Osteoblast (primary cell): ENCODE results near the gene GPR156. TPM values are rescaled to one million over a fixed set of nuclear protein-coding genes. Genes with fewer than 3 reads are reported as not detected.

Experiments
- DNase-seq: peaks from one replicate; pipeline ENCODE4 v3.0.0; 2011; ENCODE audit warnings: low spot score, mixed read lengths; ENCODE audit not compliant: insufficient read length; ENCODE audit errors: missing footprints
- H2AFZ ChIP-seq: 2 replicates; pipeline ENCODE4 v1.6.0; 2011; ENCODE audit warnings: mild to moderate bottlenecking, low read length
- H3K27ac ChIP-seq: 2 replicates; pipeline ENCODE4 v1.5.1; 2011; ENCODE audit warnings: mild to moderate bottlenecking, low read depth, low read length, moderate library complexity
- H3K27me3 ChIP-seq: 2 replicates; pipeline ENCODE4 v1.6.0; 2012; ENCODE audit warnings: mild to moderate bottlenecking, control low read depth, inconsistent platforms, low read length, moderate library complexity; ENCODE audit not compliant: insufficient read depth
- H3K36me3 ChIP-seq: 2 replicates; pipeline ENCODE4 v1.5.1; 2011; ENCODE audit warnings: mild to moderate bottlenecking, low read length, control low read depth, moderate library complexity; ENCODE audit not compliant: insufficient read depth
- H3K4me1 ChIP-seq: 2 replicates; pipeline ENCODE4 v1.5.1; 2011; ENCODE audit warnings: mild to moderate bottlenecking, low read length, control low read depth, moderate library complexity; ENCODE audit not compliant: insufficient read depth
- H3K4me2 ChIP-seq: 2 replicates; pipeline ENCODE4 v1.6.0; 2011; ENCODE audit warnings: mild to moderate bottlenecking, low read length; ENCODE audit not compliant: insufficient read depth
- H3K4me3 ChIP-seq: fragments of 200-600 bp; sonication (generic); 3 replicates; pipeline ENCODE4 v1.5.1; 2012; ENCODE audit warnings: mild to moderate bottlenecking, low read length, inconsistent platforms; ENCODE audit not compliant: insufficient read depth
- H3K79me2 ChIP-seq: 2 replicates; pipeline ENCODE4 v1.6.0; 2012; ENCODE audit warnings: mild to moderate bottlenecking, low read length, control low read depth, inconsistent platforms; ENCODE audit not compliant: insufficient read depth
- H3K9me3 ChIP-seq: 2 replicates; pipeline ENCODE4 v1.5.1; 2011; ENCODE audit warnings: low read depth, low read length, control low read depth
- H4K20me1 ChIP-seq: 2 replicates; pipeline ENCODE4 v1.6.0; 2012; ENCODE audit warnings: mild to moderate bottlenecking, low read length, control low read depth; ENCODE audit not compliant: insufficient read depth
- CTCF ChIP-seq: IDR thresholded peaks from 2 replicates; pipeline ENCODE4 v1.5.1; 2011; ENCODE audit warnings: mild to moderate bottlenecking, low read depth, low read length, moderate library complexity; ENCODE audit errors: extremely low read depth
- small RNA-seq: library from RNA; depleted of rRNA; stranded (forward); fragments of <200 nt; gene quantifications from one replicate; pipeline ENCODE3, GENCODE V24; 2012
- total RNA-seq: library from RNA; depleted of rRNA; stranded (reverse); fragments of >200 nt; gene quantifications from 2 replicates; pipeline ENCODE4 v1.2.3, GENCODE V29; 2012

The GPR156 gene
- total RNA-seq, 1 donor, result 1.4 TPM

GRCh38 chr3:120129718-120130513 is 155.1 kb downstream of the GPR156 start:
- no peaks in the 10 kb centered on the region for H3K9me3 ChIP-seq
- no peak for TF ChIP-seq CTCF
- H3K4me3 ChIP-seq, result no peak overlapping the region
- H4K20me1 ChIP-seq, result no peaks in the 10 kb centered on the region
- no peaks in the 10 kb centered on the region for H3K27me3 ChIP-seq
- no peak overlapping the region for H2AFZ ChIP-seq
- H3K79me2 ChIP-seq, result no peaks in the 10 kb centered on the region
- H3K4me2 ChIP-seq, result no peak overlapping the region
- H3K27ac ChIP-seq, result no peak overlapping the region
- no peak for DNase-seq
- H3K4me1 ChIP-seq, result peaks cover 7% of the 10 kb centered on the region
- H3K36me3 ChIP-seq, result no peaks in the 10 kb centered on the region

DNA sequence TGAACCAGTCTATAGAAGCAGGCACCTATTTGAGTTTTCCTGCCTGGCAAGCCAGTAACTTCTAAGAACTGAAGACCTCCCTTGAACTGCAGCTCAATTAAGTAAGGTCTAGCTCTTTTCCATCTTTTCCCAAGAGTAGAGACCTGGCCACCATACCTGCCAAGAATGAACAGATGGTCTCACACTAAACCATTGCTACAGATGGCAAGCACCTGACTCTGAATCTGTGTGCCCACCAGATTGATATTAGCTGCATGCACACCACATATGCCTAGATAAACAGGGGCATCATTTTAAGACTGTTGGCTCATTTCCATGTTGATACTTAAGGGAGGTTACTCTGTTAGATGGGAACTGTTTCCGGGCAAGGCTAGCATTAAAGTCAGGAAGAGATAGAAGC is 156.0 kb downstream of the GPR156 start:
- peaks cover 7% of the 10 kb centered on the region for H3K4me1 ChIP-seq
- no peaks in the 10 kb centered on the region for H3K27me3 ChIP-seq
- H2AFZ ChIP-seq, result no peak overlapping the region
- no peak overlapping the region for H3K27ac ChIP-seq
- no peak overlapping the region for H3K4me3 ChIP-seq
- no peak for DNase-seq
- TF ChIP-seq CTCF, result no peak
- H3K4me2 ChIP-seq, result no peak overlapping the region
- H4K20me1 ChIP-seq, result no peaks in the 10 kb centered on the region
- H3K79me2 ChIP-seq, result no peaks in the 10 kb centered on the region
- no peaks in the 10 kb centered on the region for H3K9me3 ChIP-seq
- no peaks in the 10 kb centered on the region for H3K36me3 ChIP-seq

DNA sequence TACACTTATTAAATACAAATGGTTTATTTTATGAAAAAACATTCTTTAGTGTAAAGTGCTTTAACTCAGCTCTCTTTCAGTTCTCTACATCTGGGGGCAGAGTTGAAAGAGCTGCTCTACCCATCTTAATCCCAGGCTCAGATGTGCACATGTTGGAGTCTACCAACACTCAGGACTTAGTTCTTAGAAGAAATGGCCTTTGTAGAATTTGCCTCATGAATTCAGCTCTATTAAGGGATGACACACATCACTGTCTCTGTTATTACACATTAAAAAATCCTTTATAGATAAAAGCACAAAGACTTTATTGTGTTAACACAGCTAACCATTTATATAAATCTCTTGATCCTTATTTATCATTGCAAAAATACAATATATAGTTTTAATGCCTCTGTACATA is 159.0 kb downstream of the GPR156 start:
- no peaks in the 10 kb centered on the region for H3K9me3 ChIP-seq
- H3K36me3 ChIP-seq, result no peaks in the 10 kb centered on the region
- H3K4me2 ChIP-seq, result no peak overlapping the region
- no peaks in the 10 kb centered on the region for H4K20me1 ChIP-seq
- H3K79me2 ChIP-seq, result no peaks in the 10 kb centered on the region
- H3K4me1 ChIP-seq, result peaks cover 7% of the 10 kb centered on the region
- no peak overlapping the region for H3K27ac ChIP-seq
- no peaks in the 10 kb centered on the region for H3K27me3 ChIP-seq
- TF ChIP-seq CTCF, result no peak
- no peak overlapping the region for H3K4me3 ChIP-seq
- no peak for DNase-seq
- H2AFZ ChIP-seq, result no peak overlapping the region

DNA sequence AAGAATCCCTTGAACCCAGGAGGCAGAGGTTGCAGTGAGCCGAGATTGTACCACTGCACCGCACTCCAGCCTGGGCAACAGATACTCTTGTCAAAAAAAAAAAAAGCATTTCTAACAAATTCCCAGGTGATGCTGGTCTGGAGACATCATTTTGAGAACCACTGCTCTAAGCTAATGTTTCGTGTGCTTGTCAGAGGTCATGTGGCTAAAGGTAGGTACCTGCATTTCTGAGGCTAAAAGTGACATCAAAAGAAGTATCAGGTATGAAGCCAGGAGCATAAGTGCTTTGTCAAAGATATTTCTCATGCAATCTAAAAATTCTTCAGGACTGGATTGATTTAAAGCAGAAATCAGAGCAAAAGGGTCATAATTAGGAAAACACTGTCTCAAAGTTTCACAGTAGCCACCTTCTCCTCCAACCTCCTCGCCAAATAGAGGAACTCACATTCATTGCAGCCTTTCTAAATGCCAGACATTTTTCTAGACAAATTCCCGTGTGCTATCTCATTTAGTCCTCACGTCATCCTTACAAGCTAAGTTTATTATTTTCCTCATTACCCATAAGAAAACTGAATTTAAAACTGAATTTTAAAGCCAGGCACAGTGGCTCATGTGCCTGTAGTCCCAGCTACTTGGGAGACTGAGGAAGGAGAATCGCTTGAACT is 165.0 kb downstream of the GPR156 start:
- no peak for DNase-seq
- TF ChIP-seq CTCF, result no peak
- H3K4me3 ChIP-seq, result no peak overlapping the region
- no peak overlapping the region for H3K4me2 ChIP-seq
- H3K27ac ChIP-seq, result no peak overlapping the region
- H2AFZ ChIP-seq, result no peak overlapping the region
- H3K79me2 ChIP-seq, result no peaks in the 10 kb centered on the region
- H3K9me3 ChIP-seq, result no peaks in the 10 kb centered on the region
- H3K4me1 ChIP-seq, result peaks cover 4% of the 10 kb centered on the region
- no peaks in the 10 kb centered on the region for H3K36me3 ChIP-seq
- no peaks in the 10 kb centered on the region for H3K27me3 ChIP-seq
- H4K20me1 ChIP-seq, result no peaks in the 10 kb centered on the region

Small RNA genes lying within 50 kb of the gene (small RNA-seq; reads per million reads assigned to genes)
- gene RF00019 (not detected), gene RN7SL397P (not detected)

Other genes starting within 250 kb of the GPR156 start
- 79.9 and 87.9 TPM in 2 replicates for gene GSK3B, start 190.8 kb downstream of the GPR156 start, total RNA-seq
- 49.8 and 49.9 TPM in 2 replicates for gene LRRC58, start 64.1 kb upstream of the GPR156 start, total RNA-seq
- gene FSTL1, start 165.8 kb upstream of the GPR156 start, total RNA-seq, result 1,825 and 2,074 TPM in 2 replicates